HG03135 (cell line): ENCODE results near the gene ZFYVE9.
"Not testable (repeated sequence)": the region's sequence is repeated elsewhere in the genome, so short reads cannot be mapped to it uniquely, and the experiment has no call there.

Source experiments
- ATAC-seq: cut with Tn5 transposase; IDR thresholded peaks from one replicate; pipeline ENCODE4 v1.9.1; 2021; ENCODE audit warnings: mild to moderate bottlenecking, moderate library complexity; ENCODE audit not compliant: unreplicated experiment

The ZFYVE9 gene

GRCh38 chr1:52182874-52183400 lies 41.0 kb downstream of the ZFYVE9 start:
- no peak for ATAC-seq

GRCh38 chr1:52186449-52186848 lies 44.6 kb downstream of the ZFYVE9 start:
- ATAC-seq: no peak

GRCh38 chr1:52189898-52190480 lies 48.1 kb downstream of the ZFYVE9 start:
- ATAC-seq: no peak

GRCh38 chr1:52190500-52191252 lies 48.8 kb downstream of the ZFYVE9 start:
- ATAC-seq: no peak

- ATAC-seq: no peak
These were observed 49.6 kb downstream of the ZFYVE9 start for GRCh38 chr1:52191395-52191965.

GRCh38 chr1:52192024-52192423 lies 50.1 kb downstream of the ZFYVE9 start:
- ATAC-seq: no peak

- no peak for ATAC-seq
These were observed 50.5 kb downstream of the ZFYVE9 start for GRCh38 chr1:52192436-52192835.

GRCh38 chr1:52193985-52194384 lies 52.1 kb downstream of the ZFYVE9 start:
- ATAC-seq: no peak

GRCh38 chr1:52195161-52195560 lies 53.3 kb downstream of the ZFYVE9 start:
- no peak for ATAC-seq

GRCh38 chr1:52203935-52204625 lies 62.2 kb downstream of the ZFYVE9 start:
- no peak for ATAC-seq

GRCh38 chr1:52204696-52205095 lies 62.8 kb downstream of the ZFYVE9 start:
- ATAC-seq: no peak

GRCh38 chr1:52206686-52207085 lies 64.8 kb downstream of the ZFYVE9 start:
- not testable (repeated sequence) for ATAC-seq

- no peak for ATAC-seq
These were observed 67.5 kb downstream of the ZFYVE9 start for GRCh38 chr1:52209429-52209828.

GRCh38 chr1:52210044-52210443 lies 68.2 kb downstream of the ZFYVE9 start:
- ATAC-seq: no peak

GRCh38 chr1:52216907-52217458 lies 75.1 kb downstream of the ZFYVE9 start:
- ATAC-seq: no peak

GRCh38 chr1:52225174-52225573 lies 83.3 kb downstream of the ZFYVE9 start:
- ATAC-seq: no peak

GRCh38 chr1:52229494-52229893 lies 87.6 kb downstream of the ZFYVE9 start:
- no peak for ATAC-seq

- ATAC-seq: no peak
These were observed 91.6 kb downstream of the ZFYVE9 start for GRCh38 chr1:52233463-52233862.

GRCh38 chr1:52234014-52234413 lies 92.1 kb downstream of the ZFYVE9 start:
- ATAC-seq: no peak

GRCh38 chr1:52234708-52235107 lies 92.8 kb downstream of the ZFYVE9 start:
- ATAC-seq: no peak

- no peak for ATAC-seq
These were observed 93.8 kb downstream of the ZFYVE9 start for GRCh38 chr1:52235646-52236045.
